Measurements from ENCODE around the gene PYROXD2.

DNA sequence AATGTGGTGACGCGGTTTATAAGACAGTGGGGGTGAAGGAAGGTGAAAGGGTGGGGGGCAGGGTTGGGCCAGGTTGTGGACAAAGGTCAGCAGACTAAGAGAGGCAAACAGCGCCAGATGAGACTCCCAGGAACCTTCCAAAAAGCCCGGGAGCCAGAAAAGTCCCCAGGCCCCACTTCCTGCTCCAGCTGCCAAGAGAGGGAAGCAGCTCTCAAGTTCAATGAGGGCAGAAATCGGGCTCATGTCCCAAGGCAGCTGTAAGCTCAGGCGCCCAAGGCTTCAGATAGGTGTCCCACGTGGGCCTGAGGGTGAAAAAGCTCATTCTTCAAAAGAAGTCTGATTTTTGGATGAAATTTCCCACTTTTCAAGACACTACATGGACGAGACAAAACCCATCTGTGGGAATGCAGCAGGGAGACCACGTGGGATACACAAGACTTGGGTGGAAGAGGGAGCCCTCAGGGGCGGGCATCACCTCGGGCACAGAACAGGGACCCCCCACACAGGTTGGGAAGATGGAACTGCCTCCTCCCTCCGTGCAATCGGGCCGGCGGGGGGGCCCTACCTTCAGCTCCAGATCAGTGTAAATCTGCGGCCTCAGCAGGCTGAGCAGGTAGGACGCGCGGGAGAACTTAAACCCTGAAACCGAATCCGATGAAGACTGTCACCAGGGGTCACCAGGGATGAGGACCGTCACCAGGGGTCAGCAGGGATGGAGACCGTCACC lies 7.8 kb downstream of the PYROXD2 start:
- TF ChIP-seq, protein P1, sequence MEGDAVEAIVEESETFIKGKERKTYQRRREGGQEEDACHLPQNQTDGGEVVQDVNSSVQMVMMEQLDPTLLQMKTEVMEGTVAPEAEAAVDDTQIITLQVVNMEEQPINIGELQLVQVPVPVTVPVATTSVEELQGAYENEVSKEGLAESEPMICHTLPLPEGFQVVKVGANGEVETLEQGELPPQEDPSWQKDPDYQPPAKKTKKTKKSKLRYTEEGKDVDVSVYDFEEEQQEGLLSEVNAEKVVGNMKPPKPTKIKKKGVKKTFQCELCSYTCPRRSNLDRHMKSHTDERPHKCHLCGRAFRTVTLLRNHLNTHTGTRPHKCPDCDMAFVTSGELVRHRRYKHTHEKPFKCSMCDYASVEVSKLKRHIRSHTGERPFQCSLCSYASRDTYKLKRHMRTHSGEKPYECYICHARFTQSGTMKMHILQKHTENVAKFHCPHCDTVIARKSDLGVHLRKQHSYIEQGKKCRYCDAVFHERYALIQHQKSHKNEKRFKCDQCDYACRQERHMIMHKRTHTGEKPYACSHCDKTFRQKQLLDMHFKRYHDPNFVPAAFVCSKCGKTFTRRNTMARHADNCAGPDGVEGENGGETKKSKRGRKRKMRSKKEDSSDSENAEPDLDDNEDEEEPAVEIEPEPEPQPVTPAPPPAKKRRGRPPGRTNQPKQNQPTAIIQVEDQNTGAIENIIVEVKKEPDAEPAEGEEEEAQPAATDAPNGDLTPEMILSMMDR (IDR thresholded peaks at IDR 0.05; ENCODE audit: low read length) = no peak
- TF ChIP-seq EZH2phosphoT487 (IDR thresholded peaks at IDR 0.05; ENCODE audit: low read length) = no peak

All from MM.1S (cell line).